K562 (cell line): Measurements from ENCODE around the gene GLCCI1. TPM values are rescaled to one million over a fixed set of nuclear protein-coding genes. Genes with fewer than 3 reads are reported as not detected.

ENCODE experiments used
- ATAC-seq: fragments of 200-7000 bp; cut with Tn5 transposase; 3 replicates; pipeline ENCODE4 v1.9.1; 2020; ENCODE audit warnings: moderate library complexity
- BruUV-seq: library from RNA; stranded (reverse); fragments of 400-500 nt; replicated peaks from 2 replicates; lab custom pipeline; 2021; lab: Mats Ljungman, UMichigan
- CTCF ChIA-PET: fragments of 300-600 bp; formaldehyde crosslinking; extraction: SDS; loops from one replicate; lab custom pipeline; 2021; ENCODE audit warnings: low intra/inter-chr PET ratio; lab: Yijun Ruan, JAX
- POLR2A ChIA-PET: fragments of 300-600, 350-650 bp; sonication (Branson Sonifier 250); formaldehyde crosslinking; extraction: SDS; loops from one replicate; lab custom pipeline; 2021; ENCODE audit warnings: antibody characterized with exemption, inconsistent platforms; lab: Yijun Ruan, JAX
- DNase-seq, 4 experiments: peaks; one replicate each; pipeline versions ENCODE4 v3.0.0 to v3.0.0-alpha.2; 2011 to 2018; ENCODE audit warnings: low spot score in 3 of 4, mixed read lengths in 3 of 4; ENCODE audit errors: extremely low read depth in 1 of 4
- FAIRE-seq: peaks from 2 replicates; lab custom pipeline; 2011; peaks lifted over from hg19 to GRCh38; lab: Jason Lieb, UNC
- H2AFZ ChIP-seq: 2 replicates; pipeline ENCODE4 v1.6.0; 2011; ENCODE audit warnings: low read depth, low read length, control low read depth, inconsistent platforms
- H3K27ac ChIP-seq: fragments of 200-600 bp; 3 replicates; pipeline ENCODE4 v1.8.0; 2011; ENCODE audit warnings: low read depth, mild to moderate bottlenecking, control low read depth, inconsistent platforms, low read length, moderate library complexity, mixed read lengths; ENCODE audit errors: extremely low read depth
- H3K27me3 ChIP-seq, 2 experiments: fragments of 300-600 bp in 1 of 2; 2 replicates in 1 of 2; 3 replicates in 1 of 2; pipeline versions ENCODE4 v1.6.0 to v1.8.0; 2011; ENCODE audit warnings: inconsistent platforms in 2 of 2, low read length in 2 of 2, mild to moderate bottlenecking in 1 of 2, mixed read lengths in 1 of 2, moderate library complexity in 1 of 2; ENCODE audit not compliant: control insufficient read depth in 2 of 2, insufficient read depth in 2 of 2
- H3K36me3 ChIP-seq: fragments of 300-600 bp; 3 replicates; pipeline ENCODE4 v1.8.0; 2011; ENCODE audit warnings: mild to moderate bottlenecking, low read length, inconsistent platforms; ENCODE audit not compliant: control insufficient read depth, insufficient read depth
- H3K4me1 ChIP-seq, 2 experiments: fragments of 200-600 bp in 1 of 2; replicated peaks in 1 of 2; 2 replicates in 1 of 2; 3 replicates in 1 of 2; pipeline versions ENCODE4 v1.5.1 to v1.8.0; 2011; ENCODE audit warnings: inconsistent platforms in 2 of 2, low read length in 2 of 2, mild to moderate bottlenecking in 1 of 2, mixed read lengths in 1 of 2, moderate library complexity in 1 of 2; ENCODE audit not compliant: control insufficient read depth in 2 of 2, insufficient read depth in 2 of 2
- H3K4me2 ChIP-seq: 2 replicates; pipeline ENCODE4 v1.6.1; 2011; ENCODE audit warnings: low read length, control low read depth, inconsistent platforms, mixed read lengths; ENCODE audit not compliant: insufficient read depth
- H3K4me3 ChIP-seq: fragments of 200-600 bp; sonication (generic), shearing (Covaris generic); 2 replicates; pipeline ENCODE4 v1.5.1; 2016; ENCODE audit warnings: control low read depth, inconsistent platforms
- H3K79me2 ChIP-seq: fragments of 200-600 bp; 3 replicates; pipeline ENCODE4 v1.8.0; 2011; ENCODE audit warnings: low read length, inconsistent platforms; ENCODE audit not compliant: control insufficient read depth, insufficient read depth
- H3K9ac ChIP-seq, 2 experiments: 2 replicates each; pipeline versions ENCODE4 v1.6.0 to v1.6.1; 2011; ENCODE audit warnings: low read depth in 2 of 2, low read length in 2 of 2, control low read depth in 1 of 2, inconsistent platforms in 1 of 2, mild to moderate bottlenecking in 1 of 2, mixed read lengths in 1 of 2; ENCODE audit not compliant: insufficient read depth in 1 of 2
- H3K9me1 ChIP-seq: one replicate; pipeline ENCODE4 v1.6.0; 2011; ENCODE audit warnings: inconsistent platforms, mild to moderate bottlenecking, low read length, moderate library complexity; ENCODE audit not compliant: control insufficient read depth, insufficient read depth
- H3K9me3 ChIP-seq: replicated peaks from 2 replicates; pipeline ENCODE4 v1.5.1; 2011; ENCODE audit warnings: low read depth, low read length, inconsistent platforms; ENCODE audit not compliant: control insufficient read depth, insufficient read depth
- H4K20me1 ChIP-seq: replicated peaks from 2 replicates; pipeline ENCODE4 v1.6.1; 2011; ENCODE audit warnings: low read length, inconsistent platforms, mixed read lengths; ENCODE audit not compliant: control insufficient read depth, insufficient read depth
- MCM7 ChIP-seq, 2 experiments: fragments of 450-650 bp; IDR thresholded peaks; 2 replicates each; pipeline ENCODE4 v1.6.1; 2016 to 2018
- SLC30A9 ChIP-seq: fragments of 250-450 bp; sonication (Bioruptor Pico); IDR thresholded peaks from 2 replicates; pipeline ENCODE4 v1.8.0; 2022; ENCODE audit warnings: mild to moderate bottlenecking, moderate library complexity
- XRCC4 ChIP-seq: IDR thresholded peaks from one replicate; pipeline ENCODE4 v1.6.1; 2011; ENCODE audit not compliant: insufficient read depth, insufficient read length; ENCODE audit errors: extremely low read depth
- ZBTB17 ChIP-seq: fragments of 450-650 bp; formaldehyde crosslinking; IDR thresholded peaks from 2 replicates; pipeline ENCODE4 v1.4.0; 2020; ENCODE audit warnings: mild to moderate bottlenecking
- WGBS: fragments of 100-300 bp; shearing (Covaris generic); methylation state at CpG from one replicate; pipeline ENCODE4 v1.1.6; 2016; ENCODE audit warnings: low coverage, mixed read lengths; ENCODE audit not compliant: insufficient coverage; ENCODE audit errors: missing lambda C conversion rate; 5-methylcytosine and 5-hydroxymethylcytosine counted together
- in situ Hi-C: fragments of 300-500 bp; cut with MboI; formaldehyde crosslinking; loops from 4 replicates; pipeline ENCODE4 v1.15.0; 2018; ENCODE audit warnings: inconsistent platforms, mixed read lengths
- intact Hi-C: fragments of 100-400 bp; cut with micrococcal nuclease; formaldehyde crosslinking; loops from 2 replicates; pipeline ENCODE4 v1.14.2; 2022
- polyA plus RNA-seq, 8 experiments: library from polyadenylated mRNA; depleted of rRNA in 4 of 8; stranded (reverse) in 5 of 8; unstranded in 3 of 8; fragments of >200 nt; fragmentation: Nextera tagmentation in 2 of 8; fragmentation: Illumina TruSeq in 1 of 8; extraction: Ambion mirVana in 2 of 8; extraction: Trizol in 1 of 8; gene quantifications; 2 replicates each; pipeline versions ENCODE4 v1.2.1 to v1.2.3, GENCODE V29; 2011 to 2014; ENCODE audit warnings: inconsistent platforms in 1 of 8, missing spikeins in 1 of 8
- total RNA-seq, 7 experiments: library from RNA; depleted of rRNA in 6 of 7; stranded (reverse); fragments of >200 nt in 6 of 7; fragmentation: Illumina TruSeq in 2 of 7; extraction: Trizol in 2 of 7; gene quantifications; 2 replicates each; pipeline versions ENCODE4 v1.2.1 to v1.2.3, GENCODE V29; 2011 to 2021; ENCODE audit warnings: low replicate concordance in 1 of 7
- TF ChIP-seq, protein P1 (sequence below): fragments of 250-450 bp; sonication (Bioruptor Pico); IDR thresholded peaks from 2 replicates; pipeline ENCODE4 v1.4.0; 2020
- TF ChIP-seq, protein P2 (sequence below): IDR thresholded peaks from 2 replicates; pipeline ENCODE4 v1.6.1; 2014; ENCODE audit warnings: antibody characterized with exemption

The GLCCI1 gene
- total and polyA plus RNA-seq, 9 of the 15 experiments (the other 6 are each of a cell fraction or from before 2014, with no cell fraction given), result 2.7 to 11.9 (median 7.2) TPM

DNA sequence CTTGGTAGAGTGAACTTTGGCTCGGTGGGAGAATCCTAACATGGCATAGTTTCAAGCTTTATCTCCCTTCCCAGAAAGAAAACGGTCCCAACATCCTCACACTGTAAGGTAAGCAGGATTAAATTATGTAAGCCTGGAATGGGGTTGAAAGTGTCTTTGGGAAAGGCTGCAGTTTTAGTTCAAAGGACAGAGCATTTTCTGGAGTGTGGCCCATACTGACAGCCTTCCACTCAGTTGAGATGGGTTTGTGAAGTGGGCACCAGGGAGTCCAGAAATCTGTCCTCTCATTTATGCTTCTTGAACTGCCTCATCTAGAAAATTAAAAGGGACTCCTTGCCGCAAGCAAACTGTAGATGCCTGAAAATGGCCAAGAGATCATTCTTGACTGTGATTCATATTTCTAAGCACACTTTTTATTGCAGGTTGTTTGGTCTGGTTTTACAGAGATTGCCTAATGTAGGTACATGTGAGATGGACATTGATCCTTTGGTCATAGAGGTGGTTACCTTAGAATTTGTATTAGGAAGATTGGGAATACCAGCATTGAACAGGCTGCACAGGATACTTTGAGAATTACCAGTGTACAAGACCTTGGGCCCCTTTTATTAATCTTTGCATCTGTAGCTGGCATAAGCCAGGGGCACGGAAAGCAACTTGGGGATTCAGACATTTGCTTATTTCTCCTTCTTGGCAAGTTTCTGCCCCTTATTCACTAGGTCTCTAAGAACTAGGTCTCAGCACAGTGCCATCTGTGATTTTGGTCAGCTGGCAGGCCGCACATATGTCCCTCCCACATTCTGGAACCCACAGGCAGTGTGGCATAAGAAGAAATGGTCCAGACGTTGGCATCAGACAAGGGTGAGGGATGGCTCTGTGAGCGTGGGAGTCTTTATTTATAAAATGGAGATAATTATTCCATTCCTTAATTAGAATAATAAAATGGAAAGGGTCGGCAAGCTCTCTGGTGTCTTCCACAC lies 125.9 kb downstream of the GLCCI1 start:
- no TSS peak for BruUV-seq
- 31% methylated on average over 8 of the region's 8 CpGs for WGBS
- in situ Hi-C loops, result no loop called here

More for the DNA sequence above, 125.9 kb downstream of the GLCCI1 start:
- Histone ChIP-seq H3K4me1 (no peaks in the 10 kb centered on the region), H3K79me2 (no peaks in the 10 kb centered on the region), H4K20me1 (no peaks in the 10 kb centered on the region; the same call in 1 of the 2 replicates), H3K9me1 (no peaks in the 10 kb centered on the region), H3K9me3 (no peaks in the 10 kb centered on the region), H3K4me2 (no peak overlapping the region), H2AFZ (no peak overlapping the region), H3K27ac (no peak overlapping the region), H3K4me3 (no peak overlapping the region), H3K27me3 (no peaks in the 10 kb centered on the region), H3K36me3 (no peaks in the 10 kb centered on the region), H3K9ac (no peak overlapping the region)
- POLR2A ChIA-PET, result no interaction called here
- no peak for FAIRE-seq
- intact Hi-C loops, result no loop called here
- CTCF ChIA-PET, result interaction anchor here (0.5 to 0.6 kb wide), 2 partner anchors 46 to 500 kb away, joined by 3 to 4 read pairs; no protein-coding TSS in a partner anchor
- TF ChIP-seq SLC30A9 (CRISPR knock-in tag) (no peak), ZBTB17 (CRISPR knock-in tag) (no peak), XRCC4 (no peak), MCM7 (IDR thresholded peaks at IDR 0.05) (no peak)
- TF ChIP-seq, protein P1, sequence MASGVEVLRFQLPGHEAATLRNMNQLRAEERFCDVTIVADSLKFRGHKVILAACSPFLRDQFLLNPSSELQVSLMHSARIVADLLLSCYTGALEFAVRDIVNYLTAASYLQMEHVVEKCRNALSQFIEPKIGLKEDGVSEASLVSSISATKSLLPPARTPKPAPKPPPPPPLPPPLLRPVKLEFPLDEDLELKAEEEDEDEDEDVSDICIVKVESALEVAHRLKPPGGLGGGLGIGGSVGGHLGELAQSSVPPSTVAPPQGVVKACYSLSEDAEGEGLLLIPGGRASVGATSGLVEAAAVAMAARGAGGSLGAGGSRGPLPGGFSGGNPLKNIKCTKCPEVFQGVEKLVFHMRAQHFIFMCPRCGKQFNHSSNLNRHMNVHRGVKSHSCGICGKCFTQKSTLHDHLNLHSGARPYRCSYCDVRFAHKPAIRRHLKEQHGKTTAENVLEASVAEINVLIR, result no peak
- TF ChIP-seq, protein P2, sequence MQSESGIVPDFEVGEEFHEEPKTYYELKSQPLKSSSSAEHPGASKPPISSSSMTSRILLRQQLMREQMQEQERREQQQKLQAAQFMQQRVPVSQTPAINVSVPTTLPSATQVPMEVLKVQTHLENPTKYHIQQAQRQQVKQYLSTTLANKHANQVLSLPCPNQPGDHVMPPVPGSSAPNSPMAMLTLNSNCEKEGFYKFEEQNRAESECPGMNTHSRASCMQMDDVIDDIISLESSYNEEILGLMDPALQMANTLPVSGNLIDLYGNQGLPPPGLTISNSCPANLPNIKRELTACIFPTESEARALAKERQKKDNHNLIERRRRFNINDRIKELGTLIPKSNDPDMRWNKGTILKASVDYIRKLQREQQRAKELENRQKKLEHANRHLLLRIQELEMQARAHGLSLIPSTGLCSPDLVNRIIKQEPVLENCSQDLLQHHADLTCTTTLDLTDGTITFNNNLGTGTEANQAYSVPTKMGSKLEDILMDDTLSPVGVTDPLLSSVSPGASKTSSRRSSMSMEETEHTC, result no peak
- no peak for DNase-seq
- no peak for ATAC-seq
